ENCODE data around the gene TMEM30B.
A peak's percentile ranks its signal among the peaks of the same experiment; 100 is the strongest.

Gene TMEM30B

GRCh38 chr14:61264651-61265050 lies 16.5 kb downstream of the TMEM30B start:
- H3K27ac Mint-ChIP-seq = no peak overlapping the region
- no peaks in the 10 kb centered on the region for H3K9me3 Mint-ChIP-seq
- no peaks in the 10 kb centered on the region for H3K4me1 Mint-ChIP-seq (ENCODE audit: low read depth)
- H3K4me3 Mint-ChIP-seq = no peak overlapping the region
- H3K36me3 Mint-ChIP-seq (ENCODE audit: low read depth) = no peaks in the 10 kb centered on the region
- H3K27me3 Mint-ChIP-seq = peaks cover 38% of the 10 kb centered on the region

- Mint-ChIP-seq H3K4me3 (no peak overlapping the region), H3K36me3 (ENCODE audit: low read depth) (no peaks in the 10 kb centered on the region), H3K9me3 (no peaks in the 10 kb centered on the region), H3K4me1 (ENCODE audit: low read depth) (no peaks in the 10 kb centered on the region), H3K27me3 (peaks cover 38% of the 10 kb centered on the region), H3K27ac (no peak overlapping the region)
These were observed 17.0 kb downstream of the TMEM30B start for GRCh38 chr14:61264010-61264571.

- Mint-ChIP-seq H3K4me3 (no peak overlapping the region), H3K27me3 (peaks cover 39% of the 10 kb centered on the region), H3K9me3 (no peaks in the 10 kb centered on the region), H3K4me1 (ENCODE audit: low read depth) (no peaks in the 10 kb centered on the region), H3K36me3 (ENCODE audit: low read depth) (no peaks in the 10 kb centered on the region), H3K27ac (no peak overlapping the region)
These were observed 19.1 kb downstream of the TMEM30B start for GRCh38 chr14:61262082-61262481.

- no peak overlapping the region for H3K27ac Mint-ChIP-seq
- H3K27me3 Mint-ChIP-seq = peaks cover 32% of the 10 kb centered on the region
- no peaks in the 10 kb centered on the region for H3K9me3 Mint-ChIP-seq
- no peak overlapping the region for H3K4me3 Mint-ChIP-seq
- no peaks in the 10 kb centered on the region for H3K36me3 Mint-ChIP-seq (ENCODE audit: low read depth)
- H3K4me1 Mint-ChIP-seq (ENCODE audit: low read depth) = no peaks in the 10 kb centered on the region
These were observed 20.0 kb downstream of the TMEM30B start for GRCh38 chr14:61260939-61261776.

DNA sequence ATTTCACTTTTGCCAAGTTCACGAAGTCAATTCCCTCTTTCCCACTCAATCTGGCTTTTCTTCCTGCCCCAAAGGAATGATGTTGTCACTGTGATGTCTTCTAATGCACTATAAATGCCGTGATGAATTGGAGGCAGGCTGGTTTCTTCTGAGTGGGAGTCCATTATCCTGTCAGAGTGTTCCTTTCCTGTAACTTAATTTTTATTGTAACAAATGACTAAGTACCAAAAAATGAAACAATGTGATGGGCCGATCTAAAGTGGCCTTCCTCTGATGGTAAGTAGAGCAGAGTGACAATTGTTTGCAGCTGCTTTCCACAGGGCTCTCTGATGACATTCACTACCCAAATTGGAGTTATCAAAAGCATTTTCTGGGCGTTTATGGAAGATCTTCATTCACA lies 22.2 kb downstream of the TMEM30B start:
- Mint-ChIP-seq H3K27ac (no peak overlapping the region), H3K9me3 (no peaks in the 10 kb centered on the region), H3K4me1 (ENCODE audit: low read depth) (no peaks in the 10 kb centered on the region), H3K4me3 (no peak overlapping the region), H3K36me3 (ENCODE audit: low read depth) (no peaks in the 10 kb centered on the region), H3K27me3 (peaks cover 34% of the 10 kb centered on the region)

DNA sequence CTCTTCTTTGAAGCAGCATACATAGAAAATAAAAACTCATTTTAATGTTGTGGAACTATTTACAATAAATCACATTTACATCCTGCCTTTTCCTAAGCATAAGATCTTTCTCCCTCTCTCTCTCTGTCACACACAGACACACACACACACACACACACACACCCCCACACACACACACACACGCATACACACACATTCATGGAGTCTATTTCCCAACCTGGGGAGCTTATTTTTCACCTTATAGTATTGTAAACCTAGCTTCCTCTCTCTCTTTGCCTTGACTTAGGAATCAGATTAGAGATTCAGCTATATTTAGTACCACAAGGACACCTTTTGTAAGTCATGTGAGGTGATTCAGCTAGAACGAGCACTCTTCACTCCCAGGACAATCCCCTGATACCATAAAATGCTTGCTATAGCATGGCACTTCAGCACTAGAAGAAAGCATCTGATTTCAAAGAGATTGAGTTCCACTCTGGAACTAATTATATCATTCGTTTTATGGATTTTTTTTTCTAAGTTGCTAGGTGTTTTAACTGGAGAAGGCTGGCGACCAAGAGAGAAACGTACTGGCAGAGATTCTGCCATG lies 23.6 kb downstream of the TMEM30B start:
- no peak overlapping the region for H3K4me3 Mint-ChIP-seq
- H3K4me1 Mint-ChIP-seq (ENCODE audit: low read depth) = no peaks in the 10 kb centered on the region
- H3K9me3 Mint-ChIP-seq = no peaks in the 10 kb centered on the region
- H3K27ac Mint-ChIP-seq = no peak overlapping the region
- peaks cover 42% of the 10 kb centered on the region for H3K27me3 Mint-ChIP-seq
- H3K36me3 Mint-ChIP-seq (ENCODE audit: low read depth) = no peaks in the 10 kb centered on the region

DNA sequence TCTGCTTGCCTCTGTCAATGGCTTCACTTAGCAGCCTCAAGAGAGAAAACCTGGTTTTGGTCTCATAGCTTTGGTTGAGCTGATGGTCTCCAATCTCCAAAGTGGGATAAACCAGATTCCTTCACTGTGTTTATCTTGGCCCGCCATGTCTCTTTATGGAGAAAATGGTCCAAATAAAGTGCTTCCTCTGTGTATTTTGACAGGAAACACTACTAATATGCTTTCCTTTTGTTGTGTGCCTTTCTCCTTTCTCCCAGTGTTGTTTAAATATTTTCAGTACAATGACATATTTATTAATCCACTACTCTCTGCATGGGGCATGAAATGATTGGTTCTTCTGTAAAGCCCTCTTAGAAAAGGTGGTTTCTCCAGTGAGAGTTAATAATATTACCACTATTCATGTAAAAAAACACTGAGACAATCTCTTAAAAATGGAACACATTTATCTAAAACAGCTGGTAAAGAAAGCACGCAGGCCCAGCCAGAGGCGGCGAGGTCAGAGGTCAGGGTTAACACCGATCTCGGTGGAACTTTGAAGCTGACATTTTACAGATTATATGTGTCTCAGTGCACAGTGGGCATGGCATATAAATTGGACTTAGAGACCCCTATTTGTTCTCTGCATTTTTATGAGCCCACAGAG lies 24.2 kb downstream of the TMEM30B start:
- Mint-ChIP-seq H3K9me3 (no peaks in the 10 kb centered on the region), H3K4me3 (no peak overlapping the region), H3K4me1 (ENCODE audit: low read depth) (no peaks in the 10 kb centered on the region), H3K36me3 (ENCODE audit: low read depth) (no peaks in the 10 kb centered on the region), H3K27me3 (peaks cover 43% of the 10 kb centered on the region), H3K27ac (no peak overlapping the region)

GRCh38 chr14:61255968-61256367 lies 25.2 kb downstream of the TMEM30B start:
- Mint-ChIP-seq H3K27ac (no peak overlapping the region), H3K4me3 (no peak overlapping the region), H3K36me3 (ENCODE audit: low read depth) (no peaks in the 10 kb centered on the region), H3K27me3 (peaks cover 47% of the 10 kb centered on the region), H3K9me3 (no peaks in the 10 kb centered on the region), H3K4me1 (ENCODE audit: low read depth) (no peaks in the 10 kb centered on the region)

DNA sequence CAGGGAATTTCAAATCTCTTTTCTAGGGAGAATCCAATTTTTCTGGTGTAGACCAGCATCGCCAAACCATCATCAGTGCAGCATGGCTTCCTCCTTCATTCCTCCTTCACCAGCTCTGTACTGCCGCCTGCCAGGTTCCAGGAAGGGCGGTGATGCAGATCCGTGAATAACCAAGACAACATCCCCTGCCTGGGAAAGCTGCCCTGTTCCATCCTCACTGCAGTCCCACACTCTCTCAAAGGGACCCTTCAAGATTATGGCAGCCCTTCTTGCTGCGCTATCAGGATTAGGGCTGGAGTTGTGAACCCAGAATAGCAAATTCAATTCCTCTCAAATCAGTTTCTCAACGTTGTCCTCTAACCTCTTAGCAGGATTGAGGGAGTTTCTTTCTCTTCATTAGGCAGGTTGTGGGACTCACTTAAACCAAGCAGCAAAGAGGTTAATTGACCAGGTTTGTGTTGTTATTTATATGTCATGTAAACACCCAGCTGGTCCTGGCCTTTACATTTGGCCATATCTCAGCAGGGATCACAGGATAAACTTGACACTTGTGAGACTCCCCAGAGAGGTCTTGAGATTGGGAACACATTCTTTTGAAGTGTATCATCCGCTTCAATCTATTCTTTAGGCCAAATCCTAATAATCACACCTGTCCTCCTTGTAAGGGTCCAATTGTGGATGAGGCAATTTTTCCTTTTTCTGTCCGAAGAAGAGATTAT lies 26.2 kb downstream of the TMEM30B start:
- no peaks in the 10 kb centered on the region for H3K36me3 Mint-ChIP-seq (ENCODE audit: low read depth)
- H3K27ac Mint-ChIP-seq = no peak overlapping the region

GRCh38 chr14:61253064-61253738 lies 27.9 kb downstream of the TMEM30B start:
- Mint-ChIP-seq H3K4me3 (no peak overlapping the region), H3K4me1 (ENCODE audit: low read depth) (peaks cover under 1% of the 10 kb centered on the region), H3K36me3 (ENCODE audit: low read depth) (no peaks in the 10 kb centered on the region), H3K27ac (no peak overlapping the region), H3K9me3 (no peaks in the 10 kb centered on the region), H3K27me3 (peaks cover 29% of the 10 kb centered on the region)

More for the DNA sequence above, 26.2 kb downstream of the TMEM30B start:
- Mint-ChIP-seq H3K9me3 (no peaks in the 10 kb centered on the region), H3K4me1 (ENCODE audit: low read depth) (no peaks in the 10 kb centered on the region), H3K4me3 (no peak overlapping the region), H3K27me3 (peaks cover 40% of the 10 kb centered on the region)

- Mint-ChIP-seq H3K4me1 (ENCODE audit: low read depth) (peaks cover 5% of the 10 kb centered on the region), H3K4me3 (no peak overlapping the region), H3K27me3 (peaks cover 29% of the 10 kb centered on the region), H3K36me3 (ENCODE audit: low read depth) (no peaks in the 10 kb centered on the region), H3K27ac (no peak overlapping the region), H3K9me3 (no peaks in the 10 kb centered on the region)
These were observed 28.6 kb downstream of the TMEM30B start for GRCh38 chr14:61252369-61253063.

- no peak overlapping the region for H3K27ac Mint-ChIP-seq
- H3K4me1 Mint-ChIP-seq (ENCODE audit: low read depth) = peaks cover 5% of the 10 kb centered on the region
- H3K27me3 Mint-ChIP-seq = peaks cover 24% of the 10 kb centered on the region
These were observed 31.1 kb downstream of the TMEM30B start for GRCh38 chr14:61250063-61250462.

DNA sequence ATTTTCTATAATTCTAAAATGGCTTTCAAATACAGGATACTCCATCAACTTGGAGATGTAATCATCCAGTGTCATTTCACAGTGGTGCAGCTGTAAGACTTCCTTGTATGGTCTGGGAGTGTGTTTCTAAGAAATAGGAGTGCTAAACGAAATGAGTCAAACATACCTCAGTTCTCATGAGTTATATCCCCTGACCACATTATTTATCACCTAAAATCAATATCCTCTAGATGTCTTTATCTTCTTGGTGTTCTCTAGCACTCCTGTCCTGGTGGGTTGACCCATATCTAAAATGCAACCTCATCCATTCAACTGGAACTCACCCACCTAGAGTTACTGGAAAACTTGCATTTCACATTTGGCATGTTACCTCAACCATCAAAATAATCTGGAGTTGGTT lies 33.2 kb downstream of the TMEM30B start:
- Mint-ChIP-seq H3K36me3 (ENCODE audit: low read depth) (no peaks in the 10 kb centered on the region), H3K4me3 (no peak overlapping the region), H3K9me3 (no peaks in the 10 kb centered on the region), H3K27ac (peak overlapping the region; percentile 31), H3K27me3 (peaks cover 16% of the 10 kb centered on the region), H3K4me1 (ENCODE audit: low read depth) (peaks cover 5% of the 10 kb centered on the region)

More at GRCh38 chr14:61250063-61250462, 31.1 kb downstream of the TMEM30B start:
- Mint-ChIP-seq H3K4me3 (no peak overlapping the region), H3K9me3 (no peaks in the 10 kb centered on the region), H3K36me3 (ENCODE audit: low read depth) (no peaks in the 10 kb centered on the region)

- Mint-ChIP-seq H3K36me3 (ENCODE audit: low read depth) (no peaks in the 10 kb centered on the region), H3K9me3 (peaks cover under 1% of the 10 kb centered on the region), H3K4me1 (ENCODE audit: low read depth) (peaks cover 5% of the 10 kb centered on the region), H3K27me3 (peaks cover 13% of the 10 kb centered on the region), H3K27ac (no peak overlapping the region), H3K4me3 (no peak overlapping the region)
These were observed 34.4 kb downstream of the TMEM30B start for GRCh38 chr14:61246721-61247120.

Data from stimulated activated naive CD8-positive, alpha-beta T cell treated with anti-CD3 and anti-CD28 coated beads, Interleukin-15, Interleukin-2, amounts not matched to agents 100 ng/mL and 50 ng/mL, for 24 hours (primary cell).